NCI-H187 (cell line): ENCODE measurements around the gene USP10.
"Not testable (repeated sequence)": the region's sequence is repeated elsewhere in the genome, so short reads cannot be mapped to it uniquely, and the experiment has no call there.

Experiments
- DNase-seq, 2 experiments: peaks; one replicate each; lab custom pipeline; 2025; lab: John Stamatoyannopoulos, UW

USP10 gene

GRCh38 chr16:84673561-84673960, 26.2 kb upstream of the USP10 start:
- no peak for DNase-seq

DNA sequence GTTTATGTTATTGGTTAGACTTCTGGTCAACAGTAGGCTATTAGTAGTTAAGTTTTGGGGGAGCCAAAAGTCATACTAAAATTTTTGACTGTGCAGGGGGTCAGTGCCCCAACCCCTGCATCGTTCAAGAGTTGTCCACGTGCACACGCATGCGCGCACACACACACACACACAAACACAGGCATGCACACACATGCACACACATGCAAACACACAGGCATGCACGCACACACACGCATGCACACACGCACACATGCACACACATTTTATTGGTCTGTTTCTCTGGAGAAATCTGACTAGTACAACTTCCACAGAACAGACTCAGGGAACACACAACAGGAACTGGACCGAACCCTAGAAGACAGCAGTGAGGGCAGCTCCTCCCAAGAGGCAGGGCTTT, 24.4 kb upstream of the USP10 start:
- no peak for DNase-seq

GRCh38 chr16:84675884-84676283, 23.9 kb upstream of the USP10 start:
- no peak for DNase-seq

GRCh38 chr16:84677017-84677803, 22.6 kb upstream of the USP10 start:
- no peak for DNase-seq

DNA sequence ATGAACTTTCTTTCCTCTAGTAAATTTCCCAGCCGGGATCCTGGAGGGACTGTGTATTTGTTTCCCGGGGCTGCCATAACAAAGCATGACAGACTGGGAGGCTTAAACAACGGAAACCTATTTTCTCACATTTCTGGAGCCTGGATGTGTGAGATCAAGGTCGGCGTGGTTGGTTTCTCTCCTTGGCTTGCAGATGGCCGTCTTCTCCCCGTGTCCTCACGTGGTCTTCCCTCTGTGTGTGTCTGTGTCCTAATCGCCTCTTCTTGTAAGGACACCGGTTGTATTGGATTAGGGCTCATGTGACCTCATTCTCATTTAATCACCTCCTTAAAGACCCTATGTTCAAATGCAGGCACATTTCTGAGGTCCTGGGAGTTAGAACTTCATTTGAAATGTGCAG, 22.0 kb upstream of the USP10 start:
- DNase-seq = no peak

DNA sequence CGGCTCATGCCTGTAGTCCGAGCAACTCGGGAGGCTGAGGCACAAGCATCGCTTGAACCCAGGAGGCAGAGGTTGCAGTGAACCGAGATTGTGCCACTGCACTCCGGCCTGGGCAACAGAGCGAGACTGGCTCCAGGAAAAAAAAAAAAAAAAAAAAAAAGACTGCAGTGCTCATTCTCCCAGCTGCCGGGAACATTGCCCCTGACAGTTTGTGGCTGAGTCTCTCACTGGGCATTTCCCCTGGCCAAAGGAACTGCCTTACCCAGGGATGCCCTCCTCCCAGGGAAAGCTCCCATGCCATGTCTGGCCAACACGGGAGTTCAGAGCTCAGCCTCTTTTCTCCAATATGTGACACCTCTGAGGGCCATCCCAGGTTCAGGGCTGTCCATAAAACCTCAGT, 21.3 kb upstream of the USP10 start:
- DNase-seq = no peak

GRCh38 chr16:84680165-84680842, 19.5 kb upstream of the USP10 start:
- no peak for DNase-seq

DNA sequence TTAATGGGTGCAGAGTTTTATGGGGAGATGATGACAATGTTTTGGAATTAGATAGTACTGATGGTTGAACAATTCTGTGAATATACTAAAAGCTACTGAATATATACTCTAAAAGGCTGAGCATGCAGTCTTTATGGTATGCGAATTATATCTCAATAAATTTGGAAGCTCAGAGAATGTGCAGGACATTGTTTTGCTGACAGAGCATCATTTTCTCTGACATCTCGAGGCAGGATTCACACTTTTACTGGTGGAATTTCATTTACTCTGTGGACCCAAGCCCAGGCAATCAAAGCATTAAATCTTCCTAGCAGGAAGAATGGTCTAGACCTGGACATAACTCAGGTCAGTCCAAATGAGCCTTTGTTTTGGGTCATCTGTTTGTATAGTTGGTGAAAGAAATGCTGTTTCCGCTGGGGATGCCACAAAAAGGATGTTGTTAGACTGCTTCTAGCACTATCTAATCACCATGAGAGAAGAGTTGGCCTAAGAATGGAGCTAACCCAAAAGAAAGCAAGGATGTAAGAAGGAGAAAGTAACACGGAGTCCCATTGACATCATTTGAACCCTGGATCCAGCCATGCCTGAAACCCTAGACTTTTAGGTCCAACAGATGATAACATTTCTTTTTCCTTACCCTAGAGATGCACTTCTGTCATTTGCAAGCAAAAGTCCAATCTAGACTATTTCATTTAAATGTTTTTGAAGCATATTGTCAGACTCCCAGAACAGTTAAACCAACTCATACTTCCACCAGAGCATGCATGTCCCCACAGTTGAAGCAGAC, 18.8 kb upstream of the USP10 start:
- no peak for DNase-seq

- DNase-seq = no peak
Observed at GRCh38 chr16:84683691-84684591, 15.9 kb upstream of the USP10 start.

DNA sequence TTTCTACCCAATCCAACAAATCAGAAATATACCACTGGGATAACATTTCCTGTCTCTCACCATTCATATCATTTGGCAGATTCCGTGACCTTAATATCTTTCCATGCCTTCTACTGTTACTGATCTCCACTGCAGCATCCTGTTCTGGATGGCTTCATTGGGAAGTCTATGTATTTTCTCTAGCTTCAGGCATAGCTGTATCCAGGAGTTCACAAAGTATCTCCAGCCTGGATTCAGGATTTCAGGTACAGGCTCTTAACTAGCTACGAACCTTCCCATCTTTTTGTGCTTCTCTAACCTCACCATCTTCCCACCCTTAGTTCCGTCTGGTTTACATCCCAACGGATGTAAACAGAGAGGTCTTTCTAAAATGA, 15.2 kb upstream of the USP10 start:
- no peak for DNase-seq

DNA sequence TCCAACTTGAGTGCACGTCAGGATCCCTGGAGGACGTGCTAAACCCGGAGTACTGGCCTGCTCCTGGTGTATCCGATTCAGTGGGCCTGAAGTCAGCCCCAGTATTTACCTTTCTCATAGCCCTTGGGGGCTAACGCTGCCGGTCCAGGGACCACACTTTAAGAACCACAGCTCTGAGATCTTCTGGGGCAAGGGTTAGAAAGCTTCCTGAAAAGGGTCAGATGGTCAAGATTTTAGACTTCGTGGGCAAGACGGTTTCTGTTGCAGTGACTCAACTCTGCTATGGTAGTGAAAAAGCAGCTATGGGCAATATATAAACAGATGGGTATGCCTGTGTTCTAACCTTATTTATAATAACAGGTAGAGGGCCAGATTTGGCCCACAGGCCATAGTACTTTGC, 14.6 kb upstream of the USP10 start:
- DNase-seq = no peak

DNA sequence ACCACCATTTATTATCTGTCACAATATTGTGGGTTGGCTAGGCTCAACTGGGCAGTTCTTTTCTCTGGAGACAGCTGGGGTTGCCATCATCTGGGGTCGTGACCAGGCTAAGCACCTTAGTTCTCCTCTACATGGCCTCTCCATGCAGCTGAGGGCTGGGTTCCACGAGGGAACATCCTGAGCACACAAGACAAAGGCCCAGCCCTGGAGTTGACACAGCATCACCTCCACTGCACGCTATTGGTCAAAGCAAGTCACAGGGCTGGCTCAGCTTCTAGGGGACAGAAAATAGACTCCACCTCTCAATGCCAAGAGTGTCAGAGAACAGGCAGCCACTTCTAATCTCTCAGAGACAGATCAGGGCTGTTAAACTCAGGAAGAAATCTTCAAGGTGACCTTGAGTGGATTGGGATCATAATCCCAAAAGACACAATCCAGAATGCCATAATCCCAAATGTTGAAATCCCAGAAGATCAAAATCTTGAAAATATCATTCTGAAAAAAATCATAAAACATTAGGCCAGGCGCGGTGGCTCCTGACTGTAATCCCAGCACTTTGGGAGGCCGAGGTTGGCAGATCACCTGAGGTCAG, 13.0 kb upstream of the USP10 start:
- DNase-seq = no peak

DNA sequence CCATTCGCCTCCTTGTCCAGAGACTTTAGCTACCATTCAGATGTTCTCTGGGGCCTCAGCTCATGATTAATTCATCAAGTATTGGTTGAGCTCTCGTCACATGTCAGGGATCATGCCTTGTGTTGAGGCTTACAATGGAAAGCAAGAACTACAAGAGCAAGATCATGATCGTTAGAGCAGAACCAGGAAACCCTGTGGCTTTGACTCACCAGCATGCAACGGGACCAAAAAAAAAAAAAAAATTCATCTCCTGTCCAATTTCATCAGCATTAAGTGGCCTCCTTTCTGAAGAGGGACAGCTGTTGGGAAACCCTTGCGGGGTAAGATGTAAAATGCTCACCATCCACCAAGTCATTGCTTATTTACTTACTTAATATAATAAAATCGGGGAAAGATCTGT, 12.1 kb upstream of the USP10 start:
- no peak for DNase-seq

DNA sequence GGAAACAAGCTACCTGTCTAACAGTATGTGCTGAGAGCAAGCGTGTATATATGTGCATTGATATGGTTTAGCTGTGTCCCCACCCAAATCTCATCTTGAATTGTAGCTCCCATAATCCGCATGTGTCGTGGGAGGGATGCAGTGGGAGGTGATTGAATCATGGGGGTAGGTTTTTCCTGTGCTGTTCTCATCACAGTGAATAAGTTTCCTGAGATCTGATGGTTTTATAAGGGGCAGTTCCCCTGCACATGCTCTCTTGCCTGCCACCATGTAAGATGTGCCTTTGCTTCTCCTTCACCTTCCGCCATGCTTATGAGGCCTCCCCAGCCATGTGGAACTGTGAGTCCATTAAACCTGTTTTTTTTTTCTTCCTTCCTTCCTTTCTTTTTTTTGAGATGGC, 11.6 kb upstream of the USP10 start:
- not testable (repeated sequence) for DNase-seq

- DNase-seq = no peak
Observed at GRCh38 chr16:84689111-84689510, 10.7 kb upstream of the USP10 start.

GRCh38 chr16:84690088-84690819, 9.5 kb upstream of the USP10 start:
- no peak for DNase-seq

GRCh38 chr16:84692451-84693214, 7.2 kb upstream of the USP10 start:
- no peak for DNase-seq

DNA sequence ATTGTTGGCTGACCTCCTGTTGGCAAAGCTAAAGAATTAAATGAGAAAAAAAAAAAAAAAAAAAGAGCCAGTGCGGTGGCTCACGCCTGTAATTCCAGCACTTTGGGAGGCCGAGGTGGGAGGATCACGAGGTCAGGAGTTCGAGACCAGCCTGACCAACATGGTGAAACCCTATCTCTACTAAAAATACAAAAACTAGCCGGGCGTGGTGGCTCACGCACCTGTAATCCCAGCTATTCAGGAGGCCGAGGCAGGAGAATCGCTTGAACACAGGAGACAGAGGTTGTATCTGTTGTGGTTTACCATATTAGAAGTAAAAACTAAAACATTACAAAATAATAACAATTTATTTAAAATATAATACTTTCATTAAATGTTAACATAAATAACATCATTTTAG, 5.9 kb upstream of the USP10 start:
- DNase-seq = not testable (repeated sequence)

- DNase-seq = no peak
Observed at GRCh38 chr16:84694980-84695379, 4.8 kb upstream of the USP10 start.

- DNase-seq = no peak
Observed at GRCh38 chr16:84699147-84699711, 571 bp upstream of the USP10 start.
